SK-N-SH (cell line): ENCODE data around the gene SAMD4A. TPM values are rescaled to one million over a fixed set of nuclear protein-coding genes. Genes with fewer than 3 reads are reported as not detected.

Experiments
- CTCF ChIA-PET: fragments of 300-600, 350-600 bp; formaldehyde crosslinking; extraction: SDS; loops from one replicate; lab custom pipeline; 2021; lab: Yijun Ruan, JAX
- POLR2A ChIA-PET: fragments of 350-600 bp; sonication (Branson Sonifier 250); formaldehyde crosslinking; extraction: SDS; loops from one replicate; lab custom pipeline; 2020; ENCODE audit warnings: antibody characterized with exemption, inconsistent platforms; lab: Yijun Ruan, JAX
- DNase-seq: peaks from one replicate; pipeline ENCODE4 v3.0.0; 2012
- H2AFZ ChIP-seq: fragments of 200-600 bp; sonication (generic); 2 replicates; pipeline ENCODE4 v1.8.1; 2016; ENCODE audit warnings: antibody characterized with exemption, mild to moderate bottlenecking, low read depth
- H3F3A ChIP-seq: fragments of 200-600 bp; sonication (generic); replicated peaks from 2 replicates; pipeline ENCODE3; 2016; ENCODE audit warnings: antibody characterized with exemption, mild to moderate bottlenecking; ENCODE audit not compliant: insufficient read depth
- H3K27ac ChIP-seq, 2 experiments: fragments of 200-500 bp in 1 of 2; fragments of 200-600 bp in 1 of 2; sonication (Bioruptor generic) in 1 of 2; sonication (generic), shearing (Covaris generic) in 1 of 2; 2 replicates each; pipeline versions ENCODE4 v1.5.1 to v1.6.1; 2014 to 2016; ENCODE audit warnings: low read depth in 2 of 2, inconsistent platforms in 1 of 2, low read length in 1 of 2, mild to moderate bottlenecking in 1 of 2, mixed read lengths in 1 of 2
- H3K27me3 ChIP-seq: fragments of 200-600 bp; sonication (generic), shearing (Covaris generic); 2 replicates; pipeline ENCODE4 v1.6.1; 2016; ENCODE audit warnings: mixed run types; ENCODE audit not compliant: insufficient read depth
- H3K36me3 ChIP-seq, 2 experiments: fragments of 200-500 bp in 1 of 2; fragments of 200-600 bp in 1 of 2; sonication (Bioruptor generic) in 1 of 2; sonication (generic) in 1 of 2; replicated peaks in 1 of 2; 2 replicates each; pipeline versions ENCODE3 to v1.5.1; 2014 to 2016; ENCODE audit warnings: low read length in 1 of 2, mild to moderate bottlenecking in 1 of 2; ENCODE audit not compliant: insufficient read depth in 2 of 2, control insufficient read depth in 1 of 2
- H3K4me1 ChIP-seq, 2 experiments: fragments of 200-500 bp in 1 of 2; fragments of 200-600 bp in 1 of 2; sonication (Bioruptor generic) in 1 of 2; sonication (generic), shearing (Covaris generic) in 1 of 2; 2 replicates each; pipeline versions ENCODE4 v1.5.1 to v1.6.1; 2014 to 2016; ENCODE audit warnings: low read depth in 1 of 2, low read length in 1 of 2, mixed run types in 1 of 2; ENCODE audit not compliant: insufficient read depth in 2 of 2, control insufficient read depth in 1 of 2
- H3K4me2 ChIP-seq: fragments of 200-600 bp; sonication (generic), shearing (Covaris generic); 2 replicates; pipeline ENCODE4 v1.6.1; 2017; ENCODE audit warnings: mixed run types
- H3K4me3 ChIP-seq, 2 experiments: fragments of 200-500 bp in 1 of 2; fragments of 200-600 bp in 1 of 2; sonication (Bioruptor generic) in 1 of 2; sonication (generic), shearing (Covaris generic) in 1 of 2; 2 replicates each; pipeline versions ENCODE4 v1.5.1 to v1.8.1; 2014 to 2016; ENCODE audit warnings: low read depth in 2 of 2, inconsistent platforms in 1 of 2, low read length in 1 of 2, mild to moderate bottlenecking in 1 of 2, mixed read lengths in 1 of 2, moderate library complexity in 1 of 2
- H3K79me2 ChIP-seq: fragments of 200-600 bp; sonication (generic); 2 replicates; pipeline ENCODE4 v1.8.1; 2017; ENCODE audit warnings: mild to moderate bottlenecking; ENCODE audit not compliant: insufficient read depth
- H3K9ac ChIP-seq: fragments of 200-600 bp; sonication (generic); 2 replicates; pipeline ENCODE4 v1.6.1; 2017; ENCODE audit warnings: mixed run types
- H3K9me2 ChIP-seq: fragments of 200-600 bp; sonication (generic); 2 replicates; pipeline ENCODE4 v1.6.1; 2017; ENCODE audit warnings: mixed run types
- H3K9me3 ChIP-seq: fragments of 200-600 bp; sonication (generic); 2 replicates; pipeline ENCODE4 v1.6.1; 2017; ENCODE audit warnings: mixed run types, mild to moderate bottlenecking, moderate library complexity
- H4K20me1 ChIP-seq: fragments of 200-600 bp; sonication (generic); 2 replicates; pipeline ENCODE4 v1.6.1; 2017; ENCODE audit warnings: mild to moderate bottlenecking, mixed run types; ENCODE audit not compliant: insufficient read depth
- ELF1 ChIP-seq: IDR thresholded peaks from 2 replicates; pipeline ENCODE4 v1.4.0; 2012
- GABPA ChIP-seq: IDR thresholded peaks from 2 replicates; pipeline ENCODE4 v1.4.0; 2012; ENCODE audit warnings: low read depth, mild to moderate bottlenecking
- MEF2A ChIP-seq: IDR thresholded peaks from 2 replicates; pipeline ENCODE4 v1.4.0; 2012; ENCODE audit warnings: low read depth, borderline replicate concordance
- REST ChIP-seq: IDR thresholded peaks from 2 replicates; pipeline ENCODE4 v1.6.1; 2012; ENCODE audit warnings: mild to moderate bottlenecking, low read depth, low read length, moderate library complexity
- RXRA ChIP-seq: IDR thresholded peaks from 2 replicates; pipeline ENCODE4 v1.4.0; 2012; ENCODE audit warnings: low read depth, mild to moderate bottlenecking, borderline replicate concordance
- SMC3 ChIP-seq: IDR thresholded peaks from 2 replicates; pipeline ENCODE4 v1.6.1; 2012; ENCODE audit warnings: low read depth, low read length, improper control_type of control experiment
- TAF1 ChIP-seq: IDR thresholded peaks from 2 replicates; pipeline ENCODE4 v1.6.1; 2012; ENCODE audit warnings: low read depth, mild to moderate bottlenecking, low read length, moderate library complexity, borderline replicate concordance
- TEAD4 ChIP-seq: IDR thresholded peaks from 2 replicates; pipeline ENCODE4 v1.4.0; 2012; ENCODE audit warnings: mild to moderate bottlenecking, borderline replicate concordance; ENCODE audit not compliant: insufficient read depth
- WGBS: methylation state at CpG from one replicate; pipeline ENCODE4 v1.1.6; 2017; ENCODE audit warnings: low lambda C conversion rate; 5-methylcytosine and 5-hydroxymethylcytosine counted together
- polyA plus RNA-seq, 3 experiments: library from polyadenylated mRNA; depleted of rRNA; stranded (reverse); fragments of >200 nt; gene quantifications; 2 replicates each; pipeline ENCODE4 v1.2.3, GENCODE V29; 2012
- TF ChIP-seq, protein P1 (sequence below): fragments of 200-600 bp; sonication (generic); IDR thresholded peaks from 2 replicates; pipeline ENCODE4 v1.6.1; 2017; ENCODE audit warnings: antibody characterized with exemption, mild to moderate bottlenecking, moderate library complexity
- TF ChIP-seq, protein P2 (sequence below): fragments of 150-350 bp; IDR thresholded peaks from 2 replicates; pipeline ENCODE4 v1.6.1; 2016; ENCODE audit warnings: mild to moderate bottlenecking, low read depth, low read length

Gene SAMD4A
- polyA plus RNA-seq, 1 of the 3 experiments (the other 2 are of a cell fraction): 5.0 TPM

GRCh38 chr14:54806616-54807015 is 239.7 kb downstream of the SAMD4A start:
- ChIA-PET POLR2A (interaction anchor here (0.7 to 3.4 kb wide), 3 partner anchors 11 to 75 kb away, joined by 3 to 63 read pairs (median 5); no protein-coding TSS in a partner anchor), CTCF (interaction anchor here (0.6 to 8.4 kb wide), 35 partner anchors 9 to 249 kb away, joined by 3 to 71 read pairs (median 5); partner anchors contain the start of genes GCH1 and SAMD4A)
- H3K27ac ChIP-seq: peak overlapping the region in 1 of 2 experiments; percentile 89; a peak in 2 of 4 replicates
- no peak overlapping the region for H3K4me3 ChIP-seq
- no peaks in the 10 kb centered on the region for H3K79me2 ChIP-seq
- no peak for TF ChIP-seq ELF1
- no peak for TF ChIP-seq RXRA
- no peak for TF ChIP-seq TEAD4
- TF ChIP-seq SMC3: no peak
- no peak for TF ChIP-seq REST
- TF ChIP-seq, protein P1, sequence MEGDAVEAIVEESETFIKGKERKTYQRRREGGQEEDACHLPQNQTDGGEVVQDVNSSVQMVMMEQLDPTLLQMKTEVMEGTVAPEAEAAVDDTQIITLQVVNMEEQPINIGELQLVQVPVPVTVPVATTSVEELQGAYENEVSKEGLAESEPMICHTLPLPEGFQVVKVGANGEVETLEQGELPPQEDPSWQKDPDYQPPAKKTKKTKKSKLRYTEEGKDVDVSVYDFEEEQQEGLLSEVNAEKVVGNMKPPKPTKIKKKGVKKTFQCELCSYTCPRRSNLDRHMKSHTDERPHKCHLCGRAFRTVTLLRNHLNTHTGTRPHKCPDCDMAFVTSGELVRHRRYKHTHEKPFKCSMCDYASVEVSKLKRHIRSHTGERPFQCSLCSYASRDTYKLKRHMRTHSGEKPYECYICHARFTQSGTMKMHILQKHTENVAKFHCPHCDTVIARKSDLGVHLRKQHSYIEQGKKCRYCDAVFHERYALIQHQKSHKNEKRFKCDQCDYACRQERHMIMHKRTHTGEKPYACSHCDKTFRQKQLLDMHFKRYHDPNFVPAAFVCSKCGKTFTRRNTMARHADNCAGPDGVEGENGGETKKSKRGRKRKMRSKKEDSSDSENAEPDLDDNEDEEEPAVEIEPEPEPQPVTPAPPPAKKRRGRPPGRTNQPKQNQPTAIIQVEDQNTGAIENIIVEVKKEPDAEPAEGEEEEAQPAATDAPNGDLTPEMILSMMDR: no peak
- no peak for TF ChIP-seq MEF2A
- TF ChIP-seq, protein P2, sequence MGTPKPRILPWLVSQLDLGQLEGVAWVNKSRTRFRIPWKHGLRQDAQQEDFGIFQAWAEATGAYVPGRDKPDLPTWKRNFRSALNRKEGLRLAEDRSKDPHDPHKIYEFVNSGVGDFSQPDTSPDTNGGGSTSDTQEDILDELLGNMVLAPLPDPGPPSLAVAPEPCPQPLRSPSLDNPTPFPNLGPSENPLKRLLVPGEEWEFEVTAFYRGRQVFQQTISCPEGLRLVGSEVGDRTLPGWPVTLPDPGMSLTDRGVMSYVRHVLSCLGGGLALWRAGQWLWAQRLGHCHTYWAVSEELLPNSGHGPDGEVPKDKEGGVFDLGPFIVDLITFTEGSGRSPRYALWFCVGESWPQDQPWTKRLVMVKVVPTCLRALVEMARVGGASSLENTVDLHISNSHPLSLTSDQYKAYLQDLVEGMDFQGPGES: no peak
- TF ChIP-seq TAF1: no peak
- no peak for TF ChIP-seq GABPA
- 89% methylated on average over 10 of the region's 10 CpGs for WGBS
- no peaks in the 10 kb centered on the region for H3F3A ChIP-seq
- H2AFZ ChIP-seq: no peak overlapping the region
- no peaks in the 10 kb centered on the region for H3K27me3 ChIP-seq
- H3K9ac ChIP-seq: no peak overlapping the region
- peaks cover 0 to 63% of the 10 kb centered on the region in 2 experiments; a peak in 2 of 4 replicates for H3K4me1 ChIP-seq
- DNase-seq: no peak
- H3K36me3 ChIP-seq: no peaks in the 10 kb centered on the region
- H3K4me2 ChIP-seq: no peak overlapping the region
- H4K20me1 ChIP-seq: no peaks in the 10 kb centered on the region
- no peaks in the 10 kb centered on the region for H3K9me3 ChIP-seq
- H3K9me2 ChIP-seq: no peaks in the 10 kb centered on the region
